Mesodermal cell (in vitro differentiated cells): Measurements from ENCODE around the gene RAB21. TPM values are rescaled to one million over a fixed set of nuclear protein-coding genes. Genes with fewer than 3 reads are reported as not detected.

Source experiments
- H3K27ac ChIP-seq: 2 replicates; pipeline ENCODE4 v1.7.0; 2013; ENCODE audit warnings: mild to moderate bottlenecking, low read depth, low read length, moderate library complexity; ENCODE audit not compliant: severe bottlenecking
- H3K36me3 ChIP-seq: 2 replicates; pipeline ENCODE4 v1.7.1; 2013; ENCODE audit warnings: mild to moderate bottlenecking, low read length, moderate library complexity; ENCODE audit not compliant: control insufficient read depth, insufficient read depth
- H3K4me1 ChIP-seq: one replicate; pipeline ENCODE4 v1.7.1; 2013; ENCODE audit warnings: mild to moderate bottlenecking, low read length; ENCODE audit not compliant: insufficient read depth, control insufficient read depth, poor library complexity, severe bottlenecking
- H3K4me3 ChIP-seq: 2 replicates; pipeline ENCODE4 v1.7.0; 2013; ENCODE audit warnings: low read length, control low read depth, mild to moderate bottlenecking; ENCODE audit not compliant: insufficient read depth, poor library complexity, severe bottlenecking; ENCODE audit errors: extremely low read depth
- H3K9me3 ChIP-seq: 2 replicates; pipeline ENCODE4 v1.7.1; 2013; ENCODE audit warnings: mild to moderate bottlenecking, low read length, moderate library complexity; ENCODE audit not compliant: control insufficient read depth
- WGBS, 2 experiments: methylation state at CpG; one replicate each; pipeline ENCODE4 v1.1.5; 2013; ENCODE audit warnings: missing lambda C conversion rate in 2 of 2; ENCODE audit not compliant: insufficient coverage in 2 of 2; 5-methylcytosine and 5-hydroxymethylcytosine counted together
- polyA plus RNA-seq, 2 experiments: library from polyadenylated mRNA; stranded (reverse); fragments of 50-300 nt; gene quantifications; one replicate each; pipeline ENCODE4 v1.2.3, GENCODE V29; 2013

Gene RAB21, protein sequence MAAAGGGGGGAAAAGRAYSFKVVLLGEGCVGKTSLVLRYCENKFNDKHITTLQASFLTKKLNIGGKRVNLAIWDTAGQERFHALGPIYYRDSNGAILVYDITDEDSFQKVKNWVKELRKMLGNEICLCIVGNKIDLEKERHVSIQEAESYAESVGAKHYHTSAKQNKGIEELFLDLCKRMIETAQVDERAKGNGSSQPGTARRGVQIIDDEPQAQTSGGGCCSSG
- 32.1 TPM for polyA plus RNA-seq (2013, experiment 1 of 2)
- polyA plus RNA-seq (2013, experiment 2 of 2) = 34.0 TPM

DNA sequence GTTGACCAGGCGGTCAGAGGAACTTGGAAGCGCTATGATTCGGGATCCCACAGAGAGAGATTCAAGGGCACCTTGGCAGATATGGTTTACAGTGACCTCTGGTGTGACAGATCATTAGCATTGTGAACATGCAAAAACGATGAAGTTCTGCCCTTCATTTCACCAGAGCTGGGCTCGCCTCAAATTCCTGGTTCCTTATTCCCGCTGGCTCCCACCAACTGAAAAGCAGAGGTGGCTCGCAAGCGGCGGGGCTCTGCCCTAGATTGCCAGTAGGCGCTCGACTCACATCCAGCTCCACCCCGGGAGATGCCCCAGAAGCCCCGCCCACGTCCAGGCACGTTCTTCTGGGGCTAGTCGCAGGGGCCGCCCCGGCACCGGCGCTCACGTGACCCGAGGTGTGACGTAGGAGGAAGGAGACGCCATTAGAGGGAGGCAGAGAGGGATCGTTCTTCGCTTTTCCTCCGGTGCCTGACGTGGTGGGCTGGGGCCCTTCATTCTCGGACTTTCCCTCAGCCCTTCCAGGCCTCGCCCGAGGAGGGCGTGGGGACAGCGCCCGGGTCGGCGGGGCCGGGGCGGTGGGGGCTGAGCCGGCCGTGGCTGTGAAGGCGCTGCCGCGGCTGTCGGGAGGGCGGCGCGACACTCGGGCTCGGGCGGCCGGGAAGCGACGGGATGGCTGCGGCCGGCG lies at the start of gene RAB21:
Gene RAB21, plus strand, starts transcription at position 403 of the 685 bp plus-strand sequence. Its CDS starts 267 bp downstream, at position 670.
- peak within 1 kb of the TSS; percentile 80 for H3K4me3 ChIP-seq
- no peaks in the 10 kb centered on the region for H3K4me1 ChIP-seq
- peaks cover 29% of the 10 kb centered on the region for H3K36me3 ChIP-seq
- H3K27ac ChIP-seq = peak within 1 kb of the TSS; percentile 93
- peaks cover 5% of the 10 kb centered on the region for H3K9me3 ChIP-seq
- 6% methylated on average over 34 to 42 of the region's 56 CpGs for WGBS, 2 experiments

DNA sequence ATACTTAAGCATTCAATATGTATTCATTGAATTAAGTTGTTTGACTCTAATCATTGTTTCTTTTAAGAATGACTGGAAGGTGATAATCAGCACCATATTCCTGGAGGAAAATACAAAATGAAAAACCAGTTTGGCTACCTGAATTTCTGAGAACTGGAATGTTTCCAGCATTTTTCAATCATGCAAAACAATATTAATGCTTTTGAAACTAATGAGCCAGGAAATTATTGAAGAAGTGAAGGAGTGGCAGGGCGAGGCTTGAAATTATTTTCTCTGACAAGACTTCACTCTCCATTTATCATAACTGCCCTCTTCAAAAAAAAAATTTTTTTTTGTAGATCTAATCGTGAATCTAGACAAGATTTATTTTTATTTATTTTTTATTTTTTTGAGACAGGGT lies 49.7 kb upstream of the RAB21 start:
- Histone ChIP-seq H3K4me1 (peaks cover 7% of the 10 kb centered on the region), H3K36me3 (peaks cover 16% of the 10 kb centered on the region), H3K9me3 (no peaks in the 10 kb centered on the region), H3K27ac (no peak overlapping the region), H3K4me3 (no peak overlapping the region)
- WGBS, 2 experiments = no CpG with 5 or more reads among the region's 2 CpGs

DNA sequence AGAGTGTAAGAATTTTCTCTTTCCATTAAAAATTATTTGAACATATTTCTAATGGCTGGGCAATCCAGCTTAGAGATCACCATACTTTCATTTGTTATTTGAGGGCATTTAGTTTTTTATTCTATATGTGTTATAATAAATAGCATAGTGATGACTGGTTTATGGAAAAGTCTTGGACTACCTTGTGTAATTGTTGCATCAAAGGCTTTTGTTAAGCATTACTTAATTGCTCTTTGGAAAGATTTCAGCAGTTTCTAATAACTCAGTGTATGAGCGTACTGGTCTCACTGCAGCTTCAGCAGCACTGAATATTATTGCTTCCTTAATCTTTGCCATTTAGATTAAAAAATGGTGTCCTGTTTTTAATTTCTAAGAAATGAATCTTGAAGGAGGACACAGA lies 46.0 kb upstream of the RAB21 start:
- Histone ChIP-seq H3K36me3 (no peaks in the 10 kb centered on the region), H3K4me3 (no peak overlapping the region), H3K4me1 (peaks cover 18% of the 10 kb centered on the region), H3K27ac (no peak overlapping the region), H3K9me3 (peaks cover 19% of the 10 kb centered on the region)
- WGBS, 2 experiments = 80% methylated on average over 1 of the region's 1 CpG; no CpG with 5 or more reads in 1 of the 2 experiments

DNA sequence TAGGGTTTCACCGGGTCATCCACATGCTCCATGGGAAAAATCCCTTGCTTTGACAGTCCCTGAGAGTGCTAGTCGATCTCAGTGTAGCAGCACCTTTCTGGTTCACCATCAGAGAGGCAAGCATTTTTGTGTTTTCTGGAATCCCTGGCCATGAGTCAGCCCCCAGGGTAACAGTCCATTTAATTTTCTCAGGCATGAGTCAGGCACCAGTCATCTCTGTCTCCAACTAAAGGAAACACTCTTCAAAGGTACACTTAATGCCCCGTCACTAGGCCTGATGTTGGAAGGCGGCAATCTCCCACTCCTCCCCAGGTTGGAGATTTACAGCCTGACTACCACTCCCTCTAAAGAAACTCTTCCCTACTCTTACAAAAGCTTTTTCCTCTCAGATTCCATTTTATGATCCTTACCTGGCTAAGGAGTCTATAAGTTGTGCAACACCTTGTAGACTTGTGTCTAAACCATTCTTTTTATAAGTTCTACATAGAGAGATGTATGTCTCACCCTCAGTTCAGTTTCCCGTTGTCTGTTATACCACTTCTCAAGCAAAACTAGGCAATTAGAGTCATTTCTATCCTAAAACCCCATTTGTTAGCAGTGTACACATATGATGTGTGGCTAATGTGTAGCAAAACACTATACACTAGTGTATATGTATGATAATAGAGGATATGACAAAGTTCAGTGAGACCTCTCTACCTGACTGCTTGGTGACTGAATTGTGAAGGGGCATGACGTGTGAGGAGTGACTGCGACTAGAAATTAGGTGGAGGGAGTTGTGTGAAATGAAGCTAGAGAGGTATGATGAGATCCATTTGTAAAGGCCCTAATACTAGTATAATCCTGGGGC lies 44.2 kb upstream of the RAB21 start:
- Histone ChIP-seq H3K4me3 (no peak overlapping the region), H3K36me3 (no peaks in the 10 kb centered on the region), H3K9me3 (peaks cover 30% of the 10 kb centered on the region), H3K27ac (peak overlapping the region; percentile 71), H3K4me1 (peaks cover 18% of the 10 kb centered on the region)
- 81 to 84% methylated on average over 5 to 6 of the region's 7 CpGs for WGBS, 2 experiments

DNA sequence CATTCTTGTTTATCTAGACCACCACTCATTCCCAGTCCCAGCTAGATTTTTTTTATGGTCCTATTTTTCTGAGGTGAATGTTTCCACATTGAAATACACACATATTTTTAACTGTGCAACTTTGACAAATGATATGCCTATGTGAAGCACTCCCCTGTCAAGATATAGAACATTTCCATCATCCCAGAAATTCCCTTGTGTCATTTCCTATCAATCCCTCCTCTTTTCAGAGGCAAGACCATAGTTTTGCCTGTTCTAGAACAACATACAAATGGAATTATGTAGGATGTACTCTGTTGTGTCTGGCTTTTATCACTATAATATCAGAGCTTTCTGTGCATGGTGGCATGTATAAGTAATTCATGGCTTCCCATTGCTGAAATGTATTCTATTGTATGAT lies 36.1 kb upstream of the RAB21 start:
- Histone ChIP-seq H3K9me3 (peaks cover 10% of the 10 kb centered on the region), H3K4me1 (no peaks in the 10 kb centered on the region), H3K27ac (no peak overlapping the region), H3K4me3 (no peak overlapping the region), H3K36me3 (no peaks in the 10 kb centered on the region)

DNA sequence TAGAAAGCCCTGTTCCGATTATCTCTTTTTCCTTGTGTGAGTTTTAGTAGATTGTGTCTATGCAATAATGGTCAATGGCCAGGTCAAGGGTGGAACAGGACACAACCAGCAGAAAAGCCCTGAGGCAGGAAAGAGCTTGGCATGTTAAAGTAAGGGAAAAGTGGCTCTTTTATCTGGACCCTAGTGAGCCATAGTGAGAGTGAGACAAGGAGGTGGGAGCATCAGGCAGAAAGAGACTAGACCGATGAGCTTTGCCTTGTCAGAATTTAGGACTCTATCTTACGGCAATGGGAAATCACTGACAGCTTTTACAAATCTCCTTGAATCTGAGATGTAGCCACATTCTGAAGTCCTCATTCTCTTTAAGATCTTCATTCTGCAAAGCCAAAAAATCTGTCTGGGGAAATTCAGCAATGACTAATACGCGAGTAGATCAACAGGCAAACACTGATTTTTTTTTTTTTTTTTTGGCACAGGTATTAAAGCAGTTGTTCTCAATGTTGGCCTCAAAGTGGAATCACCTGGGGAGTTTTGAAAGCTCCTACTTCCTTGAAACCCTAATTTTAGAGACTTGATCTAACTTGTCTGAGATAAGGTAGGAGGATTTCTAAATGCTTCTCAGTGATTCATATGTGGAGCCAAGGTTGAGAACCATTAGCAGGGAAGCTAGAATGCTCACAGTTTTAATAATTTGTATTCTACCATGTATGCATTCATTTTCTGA lies 34.9 kb upstream of the RAB21 start:
- WGBS, 2 experiments = 98 to 100% methylated on average over 5 of the region's 5 CpGs
- Histone ChIP-seq H3K4me3 (no peak overlapping the region), H3K36me3 (no peaks in the 10 kb centered on the region)

DNA sequence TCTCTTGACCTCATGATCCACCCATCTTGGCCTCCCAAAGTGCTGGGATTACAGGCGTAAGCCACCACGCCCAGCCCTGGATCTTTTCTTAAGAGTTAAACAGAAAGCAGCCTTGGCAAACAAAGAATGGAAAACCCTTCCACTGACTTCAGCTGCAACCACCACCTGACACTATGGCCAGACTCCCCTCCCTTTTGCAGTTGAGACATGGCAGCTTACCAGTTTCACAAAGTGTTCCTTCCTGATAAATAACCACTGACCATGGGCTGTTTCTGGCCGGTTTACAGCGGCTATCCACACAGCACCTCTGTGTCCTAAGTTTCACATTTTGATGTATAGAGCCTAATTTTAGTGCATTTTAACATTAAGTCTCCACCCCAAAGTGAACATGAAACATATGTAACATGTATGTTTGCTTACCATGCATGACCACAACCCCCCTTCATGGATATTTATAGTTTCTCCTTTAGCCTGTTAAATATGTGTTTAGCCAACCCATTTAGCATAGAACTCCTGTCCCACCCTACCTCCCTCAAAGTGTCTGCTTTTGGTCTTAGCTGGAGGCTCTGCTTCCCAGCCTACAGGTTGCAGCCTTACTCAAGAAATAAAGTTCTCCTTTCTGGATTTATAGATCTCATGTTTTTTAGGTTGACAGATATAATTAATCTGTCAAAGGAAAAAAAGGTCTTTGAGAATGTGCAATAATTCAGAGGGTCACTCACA lies 32.7 kb upstream of the RAB21 start:
- Histone ChIP-seq H3K4me1 (no peaks in the 10 kb centered on the region), H3K27ac (no peak overlapping the region), H3K9me3 (no peaks in the 10 kb centered on the region), H3K4me3 (no peak overlapping the region), H3K36me3 (no peaks in the 10 kb centered on the region)
- 95% methylated on average over 2 of the region's 4 CpGs; no CpG with 5 or more reads in 1 of the 2 experiments for WGBS, 2 experiments

More for the DNA sequence above, 34.9 kb upstream of the RAB21 start:
- Histone ChIP-seq H3K27ac (no peak overlapping the region), H3K9me3 (peaks cover 3% of the 10 kb centered on the region), H3K4me1 (no peaks in the 10 kb centered on the region)

DNA sequence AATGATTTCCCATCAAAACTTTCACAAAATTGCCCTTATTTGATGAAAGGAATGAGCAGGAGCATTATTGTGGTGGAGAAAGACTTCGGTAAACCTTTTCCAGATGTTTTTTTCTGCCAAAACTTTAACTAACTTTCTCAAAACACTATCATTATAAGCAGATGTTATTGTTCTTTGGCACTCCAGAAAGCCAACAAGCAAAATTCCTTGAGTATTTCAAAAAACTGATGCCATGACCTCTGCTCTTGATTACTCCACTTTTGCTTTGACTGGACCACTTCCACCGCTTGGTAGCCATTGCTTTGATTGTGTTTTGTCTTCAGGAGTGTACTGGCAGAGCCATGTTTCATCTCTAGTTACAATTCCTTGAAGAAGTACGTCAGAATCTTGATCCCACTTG lies 29.7 kb upstream of the RAB21 start:
- H3K27ac ChIP-seq = no peak overlapping the region
- H3K9me3 ChIP-seq = no peaks in the 10 kb centered on the region
- H3K36me3 ChIP-seq = no peaks in the 10 kb centered on the region
- no peak overlapping the region for H3K4me3 ChIP-seq
- H3K4me1 ChIP-seq = no peaks in the 10 kb centered on the region
- 75 to 95% methylated on average over 2 of the region's 3 CpGs for WGBS, 2 experiments

DNA sequence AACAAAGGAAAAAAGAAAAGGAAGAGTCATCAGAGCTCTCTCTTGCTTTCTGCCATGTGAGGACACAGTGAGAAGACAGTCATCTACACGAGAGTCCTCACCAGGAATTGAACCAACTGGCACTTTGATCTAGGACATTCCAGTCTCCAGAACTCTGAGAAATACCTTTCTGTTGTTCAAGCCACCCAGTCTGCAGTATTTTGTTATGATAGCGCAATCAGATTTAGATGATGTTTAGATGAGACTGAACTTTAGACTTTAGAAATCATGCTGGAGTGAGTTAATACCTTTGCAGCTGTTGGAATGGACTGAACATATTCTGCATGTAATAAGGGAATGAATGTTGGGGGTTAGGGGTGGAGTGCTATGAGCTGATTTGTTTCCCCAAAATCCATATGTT lies 28.1 kb upstream of the RAB21 start:
- Histone ChIP-seq H3K27ac (no peak overlapping the region), H3K4me3 (no peak overlapping the region), H3K4me1 (peaks cover 2% of the 10 kb centered on the region), H3K9me3 (peaks cover under 1% of the 10 kb centered on the region), H3K36me3 (no peaks in the 10 kb centered on the region)
- WGBS, 2 experiments = 86 to 92% methylated on average over 1 to 2 of the region's 2 CpGs

DNA sequence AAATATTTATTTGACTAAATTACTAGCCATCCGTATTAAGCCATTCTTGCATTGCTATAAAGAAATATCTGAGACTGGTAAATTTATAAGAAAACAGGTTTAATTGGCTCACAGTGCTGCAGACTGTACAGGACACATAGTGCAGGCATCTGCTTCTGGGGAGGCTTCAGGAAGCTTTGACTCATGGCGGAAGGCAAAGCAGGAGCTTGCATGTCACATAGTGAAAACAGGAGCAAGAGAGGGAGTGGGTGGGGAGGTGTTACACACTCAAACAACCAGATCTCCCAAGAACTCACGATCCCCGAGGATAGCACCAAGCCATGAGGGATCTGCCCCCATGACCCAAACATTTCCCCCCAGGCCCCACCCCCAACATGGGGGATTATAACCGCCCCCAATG lies 26.7 kb upstream of the RAB21 start:
- no CpG with 5 or more reads among the region's 5 CpGs for WGBS, 2 experiments
- Histone ChIP-seq H3K36me3 (no peaks in the 10 kb centered on the region), H3K4me3 (no peak overlapping the region)

More for the DNA sequence above, 26.7 kb upstream of the RAB21 start:
- Histone ChIP-seq H3K4me1 (peaks cover 4% of the 10 kb centered on the region), H3K9me3 (peaks cover 5% of the 10 kb centered on the region), H3K27ac (no peak overlapping the region)
